Esophagus squamous epithelium (tissue), 4 donors: ENCODE data around the gene PRKCZ.

Experiments used
- POLR2A ChIP-seq, 4 donors: fragments of 450-650 bp; IDR thresholded peaks; one replicate each; pipeline ENCODE4 v1.6.1; 2017; ENCODE audit warnings: antibody characterized with exemption in 4 of 4, mild to moderate bottlenecking in 4 of 4, moderate library complexity in 3 of 4
- TF ChIP-seq, protein P1 (sequence below), 6 experiments: fragments of 450-650 bp in 4 of 6; fragments of 200-600 bp in 2 of 6; sonication (generic) in 2 of 6; IDR thresholded peaks; one replicate each; pipeline ENCODE4 v1.5.1; 2016 to 2019; ENCODE audit warnings: antibody characterized with exemption in 6 of 6, mild to moderate bottlenecking in 4 of 6, moderate library complexity in 4 of 6

GRCh38 chr1:2084306-2084705 is 34.1 kb downstream of the PRKCZ start:
- TF ChIP-seq, protein P1, sequence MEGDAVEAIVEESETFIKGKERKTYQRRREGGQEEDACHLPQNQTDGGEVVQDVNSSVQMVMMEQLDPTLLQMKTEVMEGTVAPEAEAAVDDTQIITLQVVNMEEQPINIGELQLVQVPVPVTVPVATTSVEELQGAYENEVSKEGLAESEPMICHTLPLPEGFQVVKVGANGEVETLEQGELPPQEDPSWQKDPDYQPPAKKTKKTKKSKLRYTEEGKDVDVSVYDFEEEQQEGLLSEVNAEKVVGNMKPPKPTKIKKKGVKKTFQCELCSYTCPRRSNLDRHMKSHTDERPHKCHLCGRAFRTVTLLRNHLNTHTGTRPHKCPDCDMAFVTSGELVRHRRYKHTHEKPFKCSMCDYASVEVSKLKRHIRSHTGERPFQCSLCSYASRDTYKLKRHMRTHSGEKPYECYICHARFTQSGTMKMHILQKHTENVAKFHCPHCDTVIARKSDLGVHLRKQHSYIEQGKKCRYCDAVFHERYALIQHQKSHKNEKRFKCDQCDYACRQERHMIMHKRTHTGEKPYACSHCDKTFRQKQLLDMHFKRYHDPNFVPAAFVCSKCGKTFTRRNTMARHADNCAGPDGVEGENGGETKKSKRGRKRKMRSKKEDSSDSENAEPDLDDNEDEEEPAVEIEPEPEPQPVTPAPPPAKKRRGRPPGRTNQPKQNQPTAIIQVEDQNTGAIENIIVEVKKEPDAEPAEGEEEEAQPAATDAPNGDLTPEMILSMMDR (IDR thresholded peaks at IDR 0.05) = no peak
- TF ChIP-seq POLR2A (IDR thresholded peaks at IDR 0.05) = no peak
